Measurements from ENCODE around the gene CTAGE15.
"Not testable (repeated sequence)": the region's sequence is repeated elsewhere in the genome, so short reads cannot be mapped to it uniquely, and the experiment has no call there.

CTAGE15 gene

DNA sequence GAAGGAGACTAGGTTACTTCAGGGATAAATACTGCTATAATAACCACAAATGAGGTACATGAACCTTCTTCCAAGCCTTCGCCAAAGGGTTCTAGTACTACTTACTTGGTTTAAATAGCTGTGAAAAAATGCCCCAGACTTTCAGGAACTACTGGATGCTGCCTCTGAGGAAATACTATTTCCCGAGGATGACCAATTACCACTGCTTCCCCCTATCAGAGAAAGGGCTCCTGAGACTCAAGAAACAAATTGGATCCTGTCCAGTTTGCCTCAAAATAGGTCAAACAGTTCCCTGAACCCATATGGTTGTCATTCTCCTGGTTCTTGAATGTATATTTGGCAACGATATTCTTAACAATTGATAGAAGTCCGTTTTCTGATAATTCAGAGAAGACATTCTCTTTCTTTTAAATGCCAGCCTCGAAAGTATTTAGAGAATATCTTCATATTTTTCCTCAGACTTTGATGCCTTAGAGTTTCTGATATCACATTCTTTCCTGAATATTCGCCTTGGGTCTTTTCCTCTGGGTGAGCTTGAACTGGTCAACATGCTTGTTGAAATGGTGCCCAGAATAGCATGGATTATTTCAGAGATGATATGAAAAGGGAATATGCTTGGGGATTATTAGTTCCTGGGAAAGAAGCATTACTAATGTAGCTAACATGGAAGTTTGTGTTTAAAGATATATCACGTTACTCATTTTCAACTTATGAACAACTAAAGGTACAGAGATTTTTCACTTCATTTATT is 28.1 kb upstream of the CTAGE15 start:
- H3K36me3 ChIP-seq (ENCODE audit: control insufficient read depth in 4 of 4, insufficient read depth in 4 of 4, low read length in 3 of 4); H3K9me3 ChIP-seq (ENCODE audit: control extremely low read depth in 1 of 5, control insufficient read depth in 4 of 5, insufficient read depth in 2 of 5, low read depth in 1 of 5, low read length in 4 of 5); H3K4me3 ChIP-seq (ENCODE audit: control insufficient read depth in 1 of 7, extremely low read depth in 1 of 7, insufficient read depth in 4 of 7, low read depth in 2 of 7, low read length in 6 of 7); H3K27me3 ChIP-seq (replicated peaks in 2 of 5; ENCODE audit: control insufficient read depth in 4 of 5, insufficient read depth in 5 of 5, low read length in 4 of 5); CTCF ChIA-PET; POLR2A ChIA-PET; H3K27ac ChIP-seq (ENCODE audit: insufficient read depth in 1 of 2, low read depth in 1 of 2, low read length in 2 of 2, poor library complexity in 1 of 2, severe bottlenecking in 2 of 2); H3K4me1 ChIP-seq (ENCODE audit: control extremely low read depth in 1 of 4, control insufficient read depth in 4 of 4, insufficient read depth in 4 of 4, low read length in 3 of 4); DNase-seq: not testable (repeated sequence)
- no CpG with 5 or more reads among the region's 7 CpGs for WGBS (ENCODE audit: insufficient coverage)

- H3K4me3 ChIP-seq (ENCODE audit: control insufficient read depth in 1 of 7, extremely low read depth in 1 of 7, insufficient read depth in 4 of 7, low read depth in 2 of 7, low read length in 6 of 7); H3K27ac ChIP-seq (ENCODE audit: insufficient read depth in 1 of 2, low read depth in 1 of 2, low read length in 2 of 2, poor library complexity in 1 of 2, severe bottlenecking in 2 of 2); POLR2A ChIA-PET; H3K36me3 ChIP-seq (ENCODE audit: control insufficient read depth in 4 of 4, insufficient read depth in 4 of 4, low read length in 3 of 4); H3K27me3 ChIP-seq (replicated peaks in 2 of 5; ENCODE audit: control insufficient read depth in 4 of 5, insufficient read depth in 5 of 5, low read length in 4 of 5); DNase-seq; CTCF ChIA-PET; H3K4me1 ChIP-seq (ENCODE audit: control extremely low read depth in 1 of 4, control insufficient read depth in 4 of 4, insufficient read depth in 4 of 4, low read length in 3 of 4); H3K9me3 ChIP-seq (ENCODE audit: control extremely low read depth in 1 of 5, control insufficient read depth in 4 of 5, insufficient read depth in 2 of 5, low read depth in 1 of 5, low read length in 4 of 5): not testable (repeated sequence)
- no CpG with 5 or more reads among the region's 1 CpG for WGBS (ENCODE audit: insufficient coverage)
Observed at GRCh38 chr7:143555968-143556367, 15.6 kb upstream of the CTAGE15 start.

GRCh38 chr7:143563306-143563705 is 8.3 kb upstream of the CTAGE15 start:
- not testable (repeated sequence) for DNase-seq

GRCh38 chr7:143566001-143566400 is 5.6 kb upstream of the CTAGE15 start:
- H3K36me3 ChIP-seq (ENCODE audit: control insufficient read depth in 4 of 4, insufficient read depth in 4 of 4, low read length in 3 of 4); CTCF ChIA-PET: not testable (repeated sequence)
- WGBS (ENCODE audit: insufficient coverage): no CpG with 5 or more reads among the region's 1 CpG

More at GRCh38 chr7:143563306-143563705, 8.3 kb upstream of the CTAGE15 start:
- CTCF ChIA-PET; H3K27me3 ChIP-seq (replicated peaks in 2 of 5; ENCODE audit: control insufficient read depth in 4 of 5, insufficient read depth in 5 of 5, low read length in 4 of 5); H3K9me3 ChIP-seq (ENCODE audit: control extremely low read depth in 1 of 5, control insufficient read depth in 4 of 5, insufficient read depth in 2 of 5, low read depth in 1 of 5, low read length in 4 of 5); POLR2A ChIA-PET; H3K4me1 ChIP-seq (ENCODE audit: control extremely low read depth in 1 of 4, control insufficient read depth in 4 of 4, insufficient read depth in 4 of 4, low read length in 3 of 4); H3K36me3 ChIP-seq (ENCODE audit: control insufficient read depth in 4 of 4, insufficient read depth in 4 of 4, low read length in 3 of 4); H3K4me3 ChIP-seq (ENCODE audit: control insufficient read depth in 1 of 7, extremely low read depth in 1 of 7, insufficient read depth in 4 of 7, low read depth in 2 of 7, low read length in 6 of 7); H3K27ac ChIP-seq (ENCODE audit: insufficient read depth in 1 of 2, low read depth in 1 of 2, low read length in 2 of 2, poor library complexity in 1 of 2, severe bottlenecking in 2 of 2): not testable (repeated sequence)
- no CpG with 5 or more reads among the region's 6 CpGs for WGBS (ENCODE audit: insufficient coverage)

GRCh38 chr7:143588183-143588582 is 16.6 kb downstream of the CTAGE15 start:
- CTCF ChIA-PET; H3K27me3 ChIP-seq (replicated peaks in 2 of 5; ENCODE audit: control insufficient read depth in 4 of 5, insufficient read depth in 5 of 5, low read length in 4 of 5); POLR2A ChIA-PET; H3K36me3 ChIP-seq (ENCODE audit: control insufficient read depth in 4 of 4, insufficient read depth in 4 of 4, low read length in 3 of 4); H3K9me3 ChIP-seq (ENCODE audit: control extremely low read depth in 1 of 5, control insufficient read depth in 4 of 5, insufficient read depth in 2 of 5, low read depth in 1 of 5, low read length in 4 of 5); H3K4me3 ChIP-seq (ENCODE audit: control insufficient read depth in 1 of 7, extremely low read depth in 1 of 7, insufficient read depth in 4 of 7, low read depth in 2 of 7, low read length in 6 of 7); H3K4me1 ChIP-seq (ENCODE audit: control extremely low read depth in 1 of 4, control insufficient read depth in 4 of 4, insufficient read depth in 4 of 4, low read length in 3 of 4); H3K27ac ChIP-seq (ENCODE audit: insufficient read depth in 1 of 2, low read depth in 1 of 2, low read length in 2 of 2, poor library complexity in 1 of 2, severe bottlenecking in 2 of 2); DNase-seq: not testable (repeated sequence)
- WGBS (ENCODE audit: insufficient coverage): no CpG with 5 or more reads among the region's 3 CpGs

More at GRCh38 chr7:143566001-143566400, 5.6 kb upstream of the CTAGE15 start:
- DNase-seq; H3K27ac ChIP-seq (ENCODE audit: insufficient read depth in 1 of 2, low read depth in 1 of 2, low read length in 2 of 2, poor library complexity in 1 of 2, severe bottlenecking in 2 of 2); H3K4me3 ChIP-seq (ENCODE audit: control insufficient read depth in 1 of 7, extremely low read depth in 1 of 7, insufficient read depth in 4 of 7, low read depth in 2 of 7, low read length in 6 of 7); H3K27me3 ChIP-seq (replicated peaks in 2 of 5; ENCODE audit: control insufficient read depth in 4 of 5, insufficient read depth in 5 of 5, low read length in 4 of 5); H3K4me1 ChIP-seq (ENCODE audit: control extremely low read depth in 1 of 4, control insufficient read depth in 4 of 4, insufficient read depth in 4 of 4, low read length in 3 of 4); POLR2A ChIA-PET; H3K9me3 ChIP-seq (ENCODE audit: control extremely low read depth in 1 of 5, control insufficient read depth in 4 of 5, insufficient read depth in 2 of 5, low read depth in 1 of 5, low read length in 4 of 5): not testable (repeated sequence)

DNA sequence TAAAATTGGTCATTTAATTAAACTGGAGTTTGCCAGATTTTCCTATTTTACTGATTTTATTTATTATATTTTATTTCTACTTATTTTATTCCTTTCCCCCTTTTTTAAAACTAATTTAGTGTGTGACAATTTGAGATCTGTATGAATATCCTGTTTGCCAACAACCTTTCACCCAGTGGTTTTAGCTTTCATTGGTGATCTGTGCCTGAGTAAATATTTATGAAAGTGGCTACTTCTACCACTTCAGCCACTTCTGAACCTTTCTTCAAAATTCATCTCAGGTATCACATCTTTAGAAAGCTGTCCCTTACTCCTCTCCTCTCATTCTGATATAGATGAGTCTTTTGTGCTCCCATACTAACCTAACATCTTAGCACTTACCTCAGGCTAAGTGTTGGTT is 18.3 kb downstream of the CTAGE15 start:
- CTCF ChIA-PET; H3K27ac ChIP-seq (ENCODE audit: insufficient read depth in 1 of 2, low read depth in 1 of 2, low read length in 2 of 2, poor library complexity in 1 of 2, severe bottlenecking in 2 of 2); H3K4me1 ChIP-seq (ENCODE audit: control extremely low read depth in 1 of 4, control insufficient read depth in 4 of 4, insufficient read depth in 4 of 4, low read length in 3 of 4); H3K36me3 ChIP-seq (ENCODE audit: control insufficient read depth in 4 of 4, insufficient read depth in 4 of 4, low read length in 3 of 4); H3K4me3 ChIP-seq (ENCODE audit: control insufficient read depth in 1 of 7, extremely low read depth in 1 of 7, insufficient read depth in 4 of 7, low read depth in 2 of 7, low read length in 6 of 7); H3K9me3 ChIP-seq (ENCODE audit: control extremely low read depth in 1 of 5, control insufficient read depth in 4 of 5, insufficient read depth in 2 of 5, low read depth in 1 of 5, low read length in 4 of 5); POLR2A ChIA-PET; H3K27me3 ChIP-seq (replicated peaks in 2 of 5; ENCODE audit: control insufficient read depth in 4 of 5, insufficient read depth in 5 of 5, low read length in 4 of 5); DNase-seq: not testable (repeated sequence)

DNA sequence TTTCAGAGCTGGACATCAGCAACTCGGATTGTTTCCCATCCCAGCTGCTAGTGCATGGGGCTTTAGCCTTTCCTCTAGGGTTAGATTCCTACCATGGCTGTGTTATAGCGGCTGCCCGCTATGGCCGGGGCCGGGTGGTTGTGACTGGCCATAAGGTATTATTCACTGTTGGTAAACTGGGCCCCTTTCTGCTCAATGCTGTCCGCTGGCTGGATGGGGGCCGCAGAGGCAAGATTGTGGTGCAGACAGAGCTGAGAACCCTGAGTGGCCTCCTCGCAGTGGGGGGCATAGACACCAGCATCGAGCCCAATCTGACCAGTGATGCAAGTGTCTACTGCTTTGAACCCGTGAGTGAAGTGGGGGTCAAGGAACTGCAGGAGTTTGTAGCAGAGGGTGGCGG is 26.5 kb downstream of the CTAGE15 start:
- H3K36me3 ChIP-seq (ENCODE audit: control insufficient read depth in 4 of 4, insufficient read depth in 4 of 4, low read length in 3 of 4); H3K4me1 ChIP-seq (ENCODE audit: control extremely low read depth in 1 of 4, control insufficient read depth in 4 of 4, insufficient read depth in 4 of 4, low read length in 3 of 4); CTCF ChIA-PET; POLR2A ChIA-PET; H3K9me3 ChIP-seq (ENCODE audit: control extremely low read depth in 1 of 5, control insufficient read depth in 4 of 5, insufficient read depth in 2 of 5, low read depth in 1 of 5, low read length in 4 of 5); H3K27ac ChIP-seq (ENCODE audit: insufficient read depth in 1 of 2, low read depth in 1 of 2, low read length in 2 of 2, poor library complexity in 1 of 2, severe bottlenecking in 2 of 2); H3K27me3 ChIP-seq (replicated peaks in 2 of 5; ENCODE audit: control insufficient read depth in 4 of 5, insufficient read depth in 5 of 5, low read length in 4 of 5); H3K4me3 ChIP-seq (ENCODE audit: control insufficient read depth in 1 of 7, extremely low read depth in 1 of 7, insufficient read depth in 4 of 7, low read depth in 2 of 7, low read length in 6 of 7); DNase-seq: not testable (repeated sequence)
- WGBS (ENCODE audit: insufficient coverage): no CpG with 5 or more reads among the region's 11 CpGs
